ENCODE results near the gene FPR1. TPM values are rescaled to one million over a fixed set of nuclear protein-coding genes. Genes with fewer than 3 reads are reported as not detected.

FPR1 gene
- not detected in 2 replicates for total RNA-seq

GRCh38 chr19:51751655-51752054, at the start of gene FPR1:
TSS of gene FPR1 (minus strand) at chr19:51751878. CDS start at chr19:51746994, 4,884 bp downstream.

GRCh38 chr19:51794885-51795490, 43.3 kb upstream of the FPR1 start, which contains the start of gene FPR3:
TSS of gene FPR3 (plus strand) at chr19:51795157. CDS start at chr19:51823749, 28,592 bp downstream.

GRCh38 chr19:51760697-51761356, 9.1 kb upstream of the FPR1 start, which contains the start of gene FPR2:
TSS of gene FPR2 (plus strand) at chr19:51761180. CDS start at chr19:51768659, 7,479 bp downstream.

Other genes starting within 250 kb of the FPR1 start
- gene SIGLEC6, start 220.2 kb downstream of the FPR1 start, total RNA-seq: not detected in 2 replicates
- 4.2 and 8.6 TPM in 2 replicates for gene ZNF175, start 180.6 kb downstream of the FPR1 start, total RNA-seq
- not detected in 2 replicates for gene SIGLEC5, start 121.5 kb downstream of the FPR1 start, total RNA-seq
- gene SIGLEC14, start 105.1 kb downstream of the FPR1 start, total RNA-seq: under 0.01 TPM in 1 of 2 replicates, not detected in the other
- 4.0 and 11.6 TPM in 2 replicates for gene SPACA6, start 58.5 kb downstream of the FPR1 start, total RNA-seq
- 5.1 TPM in 1 of 2 replicates, not detected in the other for gene HAS1, start 27.9 kb downstream of the FPR1 start, total RNA-seq
- not detected in 2 replicates for gene FPR2, start 9.3 kb upstream of the FPR1 start, total RNA-seq
- under 0.01 and 2.4 TPM in 2 replicates for gene FPR3, start 43.3 kb upstream of the FPR1 start, total RNA-seq
- 2.7 and 6.6 TPM in 2 replicates for gene ZNF577, start 136.1 kb upstream of the FPR1 start, total RNA-seq
- gene ZNF649, start 153.1 kb upstream of the FPR1 start, total RNA-seq: 7.6 and 9.6 TPM in 2 replicates
- gene ZNF613, start 175.6 kb upstream of the FPR1 start, total RNA-seq: 6.6 and 7.9 TPM in 2 replicates
- 8.0 and 10.3 TPM in 2 replicates for gene ZNF350, start 235.0 kb upstream of the FPR1 start, total RNA-seq